Esophagus mucosa (tissue), 1 donor: ENCODE measurements around the gene ZNF622. TPM values are rescaled to one million over a fixed set of nuclear protein-coding genes. Genes with fewer than 3 reads are reported as not detected.
"Not testable (repeated sequence)": the region's sequence is repeated elsewhere in the genome, so short reads cannot be mapped to it uniquely, and the experiment has no call there.

Experiments used
- ATAC-seq: fragments of 200-7000 bp; cut with Tn5 transposase; one replicate; pipeline ENCODE4 v1.9.1; 2020
- total RNA-seq: library from RNA; stranded (reverse); gene quantifications from one replicate; pipeline ENCODE4 v1.2.4, GENCODE V29; 2023
- donor health status: DM: yes; HTN: yes; CAD: no.

The ZNF622 gene
- total RNA-seq, 1 donor from 2014 or later, result 15.5 TPM

DNA sequence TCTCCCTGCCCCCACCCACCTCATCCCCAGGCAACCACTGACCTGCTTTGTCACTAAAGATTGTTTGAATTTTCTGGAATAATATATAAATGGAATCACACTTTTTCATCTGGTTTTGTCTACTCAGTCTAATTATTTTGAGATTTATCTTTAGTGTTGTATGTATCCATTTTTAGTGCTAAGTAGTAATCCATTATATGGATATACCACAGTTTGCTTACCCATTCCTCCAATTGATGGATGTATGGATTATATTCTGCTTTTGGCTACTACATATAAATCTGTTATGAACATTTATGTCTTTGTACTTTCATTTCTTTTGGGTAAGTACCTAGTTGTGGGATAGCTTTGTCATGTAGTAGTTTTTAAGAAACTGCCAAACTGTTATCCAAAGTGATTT lies 14.5 kb upstream of the ZNF622 start:
- no peak for ATAC-seq

DNA sequence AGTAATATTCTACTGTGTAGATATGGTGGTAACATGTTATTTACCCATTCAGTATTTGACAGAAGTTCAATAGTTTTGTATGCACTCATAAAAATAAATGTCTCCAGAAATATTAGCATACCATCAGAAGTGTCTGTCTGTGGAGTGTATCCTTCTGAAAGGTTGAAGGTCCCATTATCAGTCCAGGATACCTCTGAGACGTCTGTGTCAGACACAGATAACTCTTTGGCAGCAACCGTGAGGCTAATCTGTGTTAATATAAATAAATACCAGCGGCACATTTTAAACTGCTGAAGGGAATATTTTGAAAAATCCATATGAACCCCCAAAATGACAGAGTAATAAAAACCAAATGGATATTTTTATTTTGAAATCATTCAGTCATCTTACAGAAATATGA lies 11.9 kb upstream of the ZNF622 start:
- no peak for ATAC-seq

DNA sequence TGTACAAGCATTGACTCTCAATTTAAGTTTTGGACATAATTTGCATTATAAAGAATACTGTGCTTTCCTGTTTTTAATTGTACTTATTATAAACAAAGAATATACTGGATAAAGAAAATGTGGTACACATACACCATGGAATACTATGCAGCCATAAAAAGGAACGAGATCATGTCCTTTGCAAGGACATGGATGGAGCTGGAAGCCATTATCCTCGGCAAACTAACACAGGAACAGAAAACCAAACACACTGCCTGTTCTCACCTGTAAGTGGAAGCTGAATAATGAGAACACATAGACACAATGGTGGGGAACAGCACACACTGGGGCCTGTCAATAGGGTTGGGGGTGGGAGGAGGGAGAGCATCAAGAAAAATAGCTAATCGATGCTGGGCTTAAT lies 10.8 kb upstream of the ZNF622 start:
- ATAC-seq, result not testable (repeated sequence)

DNA sequence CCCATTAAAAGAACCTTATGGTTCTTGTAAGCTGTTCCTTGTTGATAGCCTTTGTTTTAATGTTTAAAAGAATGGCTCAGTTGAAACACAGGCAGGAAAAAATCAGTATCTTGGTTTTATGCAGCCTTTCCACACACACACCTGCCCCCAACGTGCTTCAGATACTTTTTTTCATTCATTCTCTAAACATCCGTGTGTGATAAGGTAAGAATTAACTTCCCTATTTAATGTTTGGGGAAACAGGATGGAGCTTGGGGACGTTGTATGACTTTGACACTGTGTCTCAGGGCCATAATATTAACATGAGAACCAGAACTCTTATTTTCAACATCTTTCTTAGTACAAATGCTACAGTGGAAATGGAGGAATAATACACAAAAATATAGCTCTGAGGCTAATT lies 5.8 kb upstream of the ZNF622 start:
- no peak for ATAC-seq

DNA sequence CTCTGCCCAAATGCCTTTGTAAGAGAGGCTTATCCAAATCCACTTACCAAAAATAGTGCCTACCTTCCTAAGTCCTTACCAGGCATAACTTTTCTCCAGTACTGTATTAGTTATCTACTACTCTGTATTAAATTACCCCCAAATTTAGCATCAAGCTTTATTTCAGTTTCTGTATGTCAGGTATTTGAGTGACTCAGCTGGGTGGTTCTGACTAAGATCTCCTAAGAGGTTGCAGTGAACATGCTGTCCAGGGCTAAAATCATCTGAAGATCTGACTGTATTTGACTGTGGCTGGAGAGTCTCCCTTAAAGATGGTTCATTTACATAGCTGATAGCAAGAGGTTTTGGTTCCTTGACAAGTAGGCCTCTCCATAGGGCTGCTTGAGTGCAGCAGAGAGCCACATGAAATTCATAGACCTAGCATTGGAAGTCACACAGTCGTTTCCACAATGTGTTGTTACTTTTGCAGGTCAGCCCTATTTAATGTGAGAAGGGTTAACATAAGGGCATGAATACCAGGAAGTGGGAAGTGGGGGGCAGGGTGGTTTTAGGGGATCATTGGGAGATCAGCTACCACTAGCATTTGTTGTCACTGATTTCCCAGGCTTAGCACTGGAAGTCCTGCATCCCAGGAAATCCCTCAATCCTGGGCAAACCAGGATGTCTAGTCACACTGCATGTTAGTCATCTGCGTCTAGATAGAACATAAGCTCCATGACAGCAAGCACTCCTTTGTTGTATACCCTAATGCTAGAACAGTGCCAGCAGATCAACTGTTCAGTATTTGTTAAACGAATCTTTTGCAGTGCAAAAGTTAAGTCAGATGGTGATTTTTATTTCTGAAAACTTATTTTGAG lies 2.0 kb upstream of the ZNF622 start:
- peak; percentile 50 for ATAC-seq

DNA sequence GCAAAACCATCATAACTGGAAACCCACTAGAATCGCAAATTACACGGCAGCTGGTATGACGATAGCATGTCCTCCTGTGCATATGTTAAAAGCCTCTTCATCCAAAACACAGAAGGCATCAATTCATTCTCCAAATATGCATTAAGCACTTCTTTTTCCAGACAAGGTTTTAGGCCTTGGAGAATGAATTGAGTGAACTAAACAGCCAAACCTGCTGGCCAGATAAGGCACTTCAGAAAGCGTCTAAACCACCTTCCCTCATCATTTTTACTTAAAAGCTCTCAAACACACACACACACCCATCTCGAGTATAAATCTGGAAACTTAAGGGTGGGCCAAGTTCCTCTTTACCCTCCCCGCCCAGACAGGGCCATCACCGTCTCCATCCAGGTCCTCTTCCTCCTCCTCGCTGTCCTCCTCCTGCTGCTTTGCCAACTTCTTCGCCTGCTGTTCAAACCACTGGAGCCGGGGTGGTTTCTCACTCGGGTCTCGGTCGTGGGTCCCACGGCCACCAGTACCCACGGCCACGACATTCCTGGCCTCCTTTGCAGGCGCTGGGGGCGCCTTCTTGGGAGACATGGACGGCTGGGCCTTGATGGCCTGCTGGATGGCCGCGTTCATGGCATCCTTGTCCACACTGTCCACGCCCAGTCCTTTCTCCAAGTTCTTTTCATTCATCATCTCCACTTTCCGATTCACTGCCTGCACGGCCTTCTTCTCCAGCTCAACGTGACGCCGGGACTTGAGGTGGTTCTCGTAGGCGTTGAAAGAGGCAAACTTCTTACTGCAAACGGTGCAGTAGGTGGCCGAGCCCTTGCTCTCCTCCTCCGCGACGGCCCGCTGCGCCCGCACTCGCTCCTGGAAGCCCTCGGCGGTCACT lies 696 bp downstream of the ZNF622 start:
- no peak for ATAC-seq

DNA sequence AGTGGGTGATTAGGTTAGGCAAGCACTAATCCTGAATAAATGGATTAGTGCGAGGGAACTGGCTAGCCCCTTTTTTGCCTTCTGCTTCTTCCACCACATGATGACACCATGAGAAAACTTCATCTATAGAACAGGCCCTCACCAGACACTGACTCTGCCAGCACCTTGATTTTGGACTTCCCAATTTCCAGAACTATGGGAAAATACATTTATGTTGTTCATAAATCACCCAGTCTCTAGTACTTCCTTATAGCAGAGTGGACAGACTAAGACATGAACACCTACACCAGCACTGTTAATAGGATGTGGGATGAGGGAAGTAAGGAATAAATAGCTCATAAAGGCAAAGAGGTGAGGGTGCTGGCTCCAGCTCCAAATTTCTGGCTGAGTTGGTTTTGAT lies 1.4 kb downstream of the ZNF622 start:
- no peak for ATAC-seq

DNA sequence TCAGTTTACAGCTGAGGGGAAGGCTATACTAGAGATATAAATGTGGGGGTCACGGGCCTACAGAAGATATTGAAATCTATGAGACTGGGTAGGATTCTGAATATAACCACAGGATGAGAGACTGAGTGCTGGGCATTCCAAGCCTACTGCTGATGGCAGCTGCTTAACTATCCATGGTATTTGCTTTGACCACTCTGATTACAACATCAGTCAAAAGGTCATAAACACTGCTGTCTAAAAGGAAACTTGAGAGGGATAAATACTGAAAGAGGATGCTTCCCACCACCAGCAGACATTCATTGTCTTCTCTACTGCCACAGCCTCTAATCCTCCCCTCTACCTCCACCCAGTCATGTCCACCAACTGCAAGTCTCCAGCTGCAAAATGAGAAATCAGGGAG lies 3.8 kb downstream of the ZNF622 start:
- ATAC-seq, result no peak

DNA sequence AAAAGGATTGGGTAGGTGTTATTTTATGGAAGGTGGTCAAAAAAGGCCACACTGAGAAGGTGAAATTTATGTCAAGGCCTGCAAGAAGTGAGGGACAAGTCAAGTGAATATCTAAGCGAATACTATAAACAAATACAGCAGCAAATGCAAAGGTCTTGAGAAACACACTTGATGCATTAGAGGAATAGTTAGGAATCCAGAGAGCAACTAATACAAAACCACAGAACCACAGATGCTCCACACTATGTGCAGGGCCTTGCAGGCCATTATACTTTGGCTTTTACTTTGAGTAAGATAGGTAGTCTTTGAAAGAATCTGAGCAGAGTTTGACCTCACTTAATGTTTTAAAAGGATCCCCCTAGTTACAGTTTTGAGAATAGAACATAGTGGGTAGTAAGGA lies 4.6 kb downstream of the ZNF622 start:
- ATAC-seq, result no peak

DNA sequence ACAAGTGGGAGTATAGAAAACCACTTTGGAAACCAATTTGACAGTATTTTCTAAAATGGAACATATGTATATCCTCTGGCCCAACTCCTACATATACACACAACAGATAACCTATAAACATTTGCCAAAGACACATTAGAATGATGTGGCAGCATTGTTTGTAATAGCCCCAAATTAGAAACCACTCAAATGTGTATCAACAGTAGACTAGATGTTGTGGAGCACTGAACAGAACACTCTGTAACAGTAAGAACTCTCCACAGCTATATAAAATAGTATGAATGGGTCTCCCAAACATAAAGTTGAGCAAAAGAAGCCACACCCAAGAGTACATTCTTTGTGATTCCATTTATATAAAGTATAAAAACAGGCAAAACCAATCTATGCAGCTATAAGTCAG lies 6.1 kb downstream of the ZNF622 start:
- ATAC-seq, result no peak

DNA sequence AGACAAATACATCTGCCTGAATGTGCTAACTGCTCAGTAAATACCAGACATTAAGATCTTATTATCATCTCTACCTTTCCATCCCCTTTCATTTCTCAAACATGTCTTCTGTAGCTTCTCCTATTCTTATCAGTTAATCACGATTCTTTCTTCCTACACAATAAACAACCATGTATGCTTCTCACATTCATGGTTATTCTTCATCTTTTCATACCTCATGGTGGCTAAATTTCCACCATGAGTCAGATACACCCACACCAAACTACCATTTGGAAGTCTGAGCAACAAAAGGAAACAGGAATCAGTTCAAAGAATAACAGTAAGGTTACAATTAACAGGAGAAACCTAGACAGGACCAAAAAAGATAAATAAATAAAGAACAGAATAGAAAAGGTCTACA lies 7.7 kb downstream of the ZNF622 start:
- ATAC-seq, result no peak

DNA sequence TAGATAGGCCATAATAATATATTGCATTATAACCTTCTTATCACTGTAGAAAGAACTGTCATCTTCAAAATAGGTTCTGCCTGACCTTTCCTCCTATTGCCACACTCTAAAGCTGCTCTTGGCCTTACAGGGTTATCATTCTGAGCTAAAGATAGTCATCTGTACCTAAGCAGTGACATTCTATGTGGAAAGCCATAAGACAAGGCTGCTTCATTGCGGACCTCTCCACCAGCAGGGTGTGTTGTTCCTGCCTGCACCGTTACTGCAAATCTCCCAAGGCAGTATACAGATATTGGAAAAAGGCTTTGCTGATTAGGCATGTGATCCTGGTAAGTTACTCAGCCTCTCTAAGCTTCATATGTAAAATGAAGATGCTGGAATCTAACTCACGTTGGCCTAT lies 8.1 kb downstream of the ZNF622 start:
- ATAC-seq, result no peak

DNA sequence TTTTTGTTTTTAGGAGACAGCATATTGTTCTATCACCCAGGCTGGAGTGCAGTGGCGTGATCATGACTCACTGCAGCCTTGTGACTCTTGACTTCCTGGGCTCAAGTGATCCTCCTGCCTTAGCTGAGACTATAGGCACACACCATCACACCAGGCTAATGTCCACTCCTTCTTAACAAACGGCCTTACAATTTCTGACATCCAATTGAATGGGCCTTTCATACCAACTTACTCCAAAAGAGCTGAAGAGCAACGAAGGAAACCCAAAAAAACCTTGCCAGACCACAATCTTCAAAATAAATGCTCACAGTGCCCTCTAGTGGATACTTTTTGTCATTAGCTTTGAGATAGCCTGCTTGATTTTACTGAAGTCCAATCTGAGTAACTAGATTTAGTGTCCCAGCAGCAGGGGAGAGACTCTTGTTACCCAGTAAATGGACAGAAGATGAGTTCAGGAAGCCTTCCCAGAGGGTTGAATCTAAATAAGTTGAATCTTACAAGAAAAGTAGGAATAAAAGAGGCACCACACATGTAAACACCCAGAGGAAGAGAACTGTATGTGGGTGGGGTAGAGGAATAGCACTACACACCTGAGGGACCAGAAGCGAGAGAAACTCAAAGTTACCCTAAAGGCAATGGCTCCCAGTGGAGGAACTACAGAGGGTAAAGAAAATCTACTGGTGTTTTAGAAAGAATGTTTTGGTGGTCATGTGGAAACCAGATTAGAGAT lies 9.3 kb downstream of the ZNF622 start:
- peak; percentile 87 for ATAC-seq

DNA sequence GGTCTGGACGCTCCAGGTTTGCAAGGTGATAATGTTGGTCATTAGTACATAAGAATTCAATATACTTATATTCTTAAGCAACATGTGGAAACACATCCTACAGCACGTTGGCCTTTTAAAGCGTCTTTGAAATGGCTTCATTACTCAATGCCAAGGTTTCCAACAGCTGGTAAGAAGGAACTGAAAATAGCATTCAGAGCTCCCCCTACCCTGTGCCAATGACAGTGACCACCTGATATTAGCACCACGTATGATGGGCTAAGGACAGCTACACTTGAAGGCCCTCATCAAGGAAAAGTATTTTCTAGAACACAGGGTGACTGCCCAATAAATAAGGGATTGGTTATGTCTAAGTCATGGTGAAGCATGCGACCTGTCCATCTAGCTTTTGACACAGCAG lies 9.9 kb downstream of the ZNF622 start:
- no peak for ATAC-seq

DNA sequence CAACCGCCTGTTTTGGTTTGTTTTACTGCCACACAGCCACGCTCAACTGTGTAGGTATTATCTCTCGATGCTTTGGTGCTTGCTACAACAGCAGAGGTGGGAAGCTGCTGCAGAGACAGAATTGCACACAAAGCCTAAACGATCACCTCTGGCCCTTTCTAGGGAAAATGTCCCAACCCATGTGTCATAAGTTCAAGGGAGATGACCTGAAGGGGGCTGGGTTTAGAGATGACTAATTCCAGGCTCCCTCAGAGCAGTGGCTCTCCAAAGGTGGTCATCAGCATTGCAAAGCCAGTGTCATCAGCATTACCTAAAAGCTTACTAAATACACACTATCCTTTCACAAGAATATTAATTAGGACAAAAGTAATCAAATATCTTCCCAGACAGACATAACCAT lies 10.9 kb downstream of the ZNF622 start:
- no peak for ATAC-seq

DNA sequence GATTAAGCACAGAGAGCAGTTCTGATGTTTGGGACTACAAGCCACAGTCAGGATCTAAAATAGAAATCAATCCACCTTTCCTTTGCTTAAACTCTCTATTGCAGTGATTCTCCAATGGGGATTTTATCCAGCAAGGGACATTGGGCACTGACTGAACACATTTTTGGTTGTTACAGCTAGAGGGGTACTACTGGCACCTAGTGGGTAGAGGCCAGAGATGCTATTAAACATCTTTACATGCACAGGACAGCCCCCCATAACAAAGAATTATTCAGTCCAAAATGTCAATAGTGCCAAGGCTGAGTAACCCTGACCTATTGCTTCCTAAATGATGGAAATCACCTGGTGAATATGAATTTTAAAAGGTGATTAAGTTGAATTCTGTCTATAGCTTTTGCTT lies 12.0 kb downstream of the ZNF622 start:
- no peak for ATAC-seq

DNA sequence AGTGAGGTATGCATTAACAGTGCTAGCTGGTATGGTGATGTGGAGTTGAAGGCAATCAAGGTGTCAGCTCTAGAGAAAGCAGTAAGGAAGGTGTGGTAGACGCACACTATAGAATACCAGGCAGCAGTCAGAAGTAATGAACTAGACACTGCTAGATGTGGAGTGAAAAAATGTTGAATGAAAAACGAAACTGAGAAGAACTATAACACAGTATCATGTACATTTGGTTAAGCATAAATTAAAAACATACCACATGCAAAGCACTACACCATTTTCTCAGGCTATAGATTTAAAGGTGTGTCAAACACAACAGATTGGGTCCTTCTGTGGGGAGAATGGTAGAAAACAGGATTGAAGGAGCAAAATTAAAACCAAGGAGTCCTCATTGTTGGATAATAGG lies 15.4 kb downstream of the ZNF622 start:
- no peak for ATAC-seq

DNA sequence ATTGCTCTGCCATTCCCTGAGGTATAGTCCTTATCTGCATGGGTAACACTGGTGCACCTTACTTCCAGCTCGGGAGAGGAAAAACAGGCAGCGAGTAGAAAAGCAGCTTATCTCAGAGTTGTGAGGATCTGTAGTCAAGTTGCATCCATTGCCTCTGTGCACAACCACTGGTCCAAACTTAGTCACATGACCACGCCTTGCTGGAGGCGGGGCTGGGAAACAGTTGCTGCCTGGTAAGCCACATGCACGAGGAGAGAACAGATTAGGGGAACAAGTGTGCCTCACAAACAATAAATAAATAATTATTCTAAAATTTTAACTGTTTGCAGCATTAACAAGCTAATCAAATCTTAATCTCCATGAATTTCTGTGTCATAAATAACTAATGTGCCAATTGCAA lies 18.6 kb downstream of the ZNF622 start:
- ATAC-seq, result no peak

DNA sequence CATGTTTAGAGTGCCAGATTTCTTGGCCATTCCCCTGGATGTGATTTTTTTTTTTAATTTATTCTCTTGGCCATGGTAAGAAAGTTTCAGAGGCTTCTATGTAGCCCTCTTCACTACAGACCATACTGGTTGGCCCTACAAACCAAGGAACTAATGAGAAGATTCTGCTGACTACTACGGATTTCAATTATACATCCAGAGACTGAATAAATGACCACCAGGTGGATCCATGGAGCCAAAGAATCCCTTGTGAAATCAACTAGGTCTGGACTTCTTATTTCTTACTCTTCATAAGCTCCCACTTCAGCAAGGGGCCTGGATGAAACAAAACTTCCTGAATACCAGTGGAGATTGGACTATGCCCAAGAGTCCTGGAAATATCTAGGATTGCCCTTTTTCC lies 27.6 kb downstream of the ZNF622 start:
- no peak for ATAC-seq

DNA sequence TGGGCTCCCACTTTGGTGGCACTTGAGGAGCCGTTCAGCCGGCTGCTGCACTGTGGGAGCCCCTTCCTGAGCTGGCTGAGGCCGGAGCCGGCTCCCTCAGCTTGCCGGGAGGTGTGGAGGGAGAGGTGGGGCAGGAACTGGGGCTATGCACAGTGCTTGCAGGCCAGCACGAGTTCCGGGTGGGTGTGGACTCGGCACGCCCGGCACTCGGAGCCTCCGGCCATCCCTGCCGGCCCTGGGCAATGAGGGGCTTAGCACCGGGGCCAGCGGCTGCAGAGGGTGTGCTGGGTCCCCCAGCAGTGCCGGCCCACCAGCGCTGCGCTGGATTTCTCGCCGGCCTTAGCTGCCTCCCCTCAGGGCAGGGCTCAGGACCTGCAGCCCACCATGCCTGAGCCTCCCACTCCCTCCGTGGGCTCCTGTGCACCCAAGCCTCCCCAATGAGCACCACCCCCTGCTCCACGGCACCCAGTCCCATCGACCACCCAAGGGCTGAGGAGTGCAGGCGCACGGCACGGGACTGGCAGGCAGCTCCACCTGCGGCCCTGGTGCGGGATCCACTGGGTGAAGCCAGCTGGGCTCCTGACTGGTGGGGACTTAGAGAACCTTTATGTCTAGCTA lies 29.4 kb downstream of the ZNF622 start:
- not testable (repeated sequence) for ATAC-seq

DNA sequence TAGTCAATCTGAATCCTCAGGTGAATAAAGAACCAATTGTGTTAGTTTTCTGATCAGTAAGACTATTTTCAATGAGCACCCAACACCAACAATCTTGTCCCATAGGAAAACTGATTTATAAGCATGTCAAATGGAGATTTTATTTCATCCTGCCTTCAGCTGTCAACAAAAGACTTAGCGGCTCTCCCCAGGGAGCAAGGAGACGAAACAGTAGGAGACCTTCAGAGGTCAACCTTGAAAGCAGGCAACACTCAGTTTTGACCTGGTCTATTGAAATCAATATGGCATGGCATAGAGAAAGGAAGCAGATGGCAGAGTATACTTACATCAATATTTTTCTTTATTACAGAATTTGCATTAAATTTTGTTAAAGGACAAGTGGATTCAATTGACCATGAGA lies 34.1 kb downstream of the ZNF622 start:
- ATAC-seq, result no peak

DNA sequence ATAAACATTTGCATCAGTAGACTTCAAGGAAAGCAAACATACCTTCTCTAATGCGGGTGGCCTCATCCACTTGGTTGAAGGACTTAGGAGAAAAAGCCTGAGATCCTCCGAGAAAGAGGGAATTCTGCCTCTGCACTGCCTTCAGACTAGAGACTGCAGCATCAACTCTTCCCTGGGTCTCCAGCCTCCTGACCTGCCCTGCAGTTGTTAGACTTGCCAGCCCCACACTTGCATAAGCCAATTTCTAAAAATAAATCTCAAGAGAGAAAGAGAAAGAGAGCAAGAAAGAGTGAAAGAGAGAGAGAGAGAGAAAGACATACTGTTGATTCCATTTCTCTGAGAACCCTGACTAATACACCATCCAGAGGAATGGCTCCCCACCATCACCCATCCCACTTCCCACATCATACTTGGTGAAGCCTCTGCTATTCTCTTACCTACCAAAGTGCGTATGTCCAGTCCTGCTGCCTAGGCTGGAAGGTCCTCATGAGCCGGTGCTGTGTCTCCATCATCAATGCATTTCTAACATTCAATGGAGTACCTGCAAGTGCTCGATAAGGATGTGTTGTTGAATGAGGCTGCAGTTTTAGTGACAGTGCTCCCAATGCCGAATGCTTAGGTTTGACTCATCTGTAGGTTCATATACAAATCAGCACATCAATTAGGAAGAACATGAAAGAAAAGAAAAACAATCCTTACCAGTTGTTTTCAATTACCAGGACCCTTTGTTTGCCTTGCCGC lies 35.1 kb downstream of the ZNF622 start:
- ATAC-seq, result no peak
